Measurements from ENCODE around the gene CTIF. TPM values are rescaled to one million over a fixed set of nuclear protein-coding genes. Genes with fewer than 3 reads are reported as not detected.

Gene CTIF
- total RNA-seq, 1 experiment from 2014 or later, result 5.8 TPM

DNA sequence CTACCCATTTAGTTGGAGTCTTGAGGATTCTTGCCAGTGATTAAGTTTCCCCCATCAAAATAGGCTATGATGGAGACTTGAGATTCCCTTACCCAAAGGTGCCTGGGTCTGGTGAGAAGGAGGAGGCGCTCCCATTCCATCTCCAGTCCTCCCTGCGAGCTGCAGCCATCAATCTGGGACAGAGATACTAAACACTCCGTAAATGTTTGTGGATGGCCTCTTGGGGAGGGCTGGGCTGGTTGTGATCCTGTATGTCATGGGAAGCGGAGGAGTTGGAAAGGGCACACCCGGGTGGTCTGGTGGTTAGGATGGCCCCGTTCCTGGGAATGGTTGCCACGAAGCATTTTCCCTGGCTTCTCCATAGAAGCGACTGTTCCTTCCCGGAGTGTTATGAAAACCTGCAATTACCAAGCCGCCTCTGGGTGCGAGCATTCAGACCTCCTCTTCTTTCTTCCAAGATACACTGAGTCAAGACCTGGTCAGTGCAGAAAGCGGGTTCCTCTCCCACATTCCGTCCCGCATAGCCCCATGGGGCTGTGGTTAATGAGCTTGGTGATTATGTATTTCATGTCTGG is 196.9 kb downstream of the CTIF start:
- no peaks in the 10 kb centered on the region for H3K9me2 ChIP-seq (replicated peaks; ENCODE audit: low read length)
- intact Hi-C loops (cut with micrococcal nuclease), result no loop called here
- H4K20me1 ChIP-seq (ENCODE audit: low read length), result no peaks in the 10 kb centered on the region
- no peaks in the 10 kb centered on the region for H3F3A ChIP-seq (ENCODE audit: low read length, unreplicated experiment)
- H3K79me2 ChIP-seq (ENCODE audit: low read length), result no peaks in the 10 kb centered on the region
- no peaks in the 10 kb centered on the region for H3K27me3 ChIP-seq (ENCODE audit: low read length)
- H3K9ac ChIP-seq (ENCODE audit: low read length), result no peak overlapping the region
- POLR2A ChIA-PET (ENCODE audit: unreplicated experiment), result no interaction called here
- no peaks in the 10 kb centered on the region for H3K9me3 ChIP-seq (ENCODE audit: low read length)
- DNase-seq (no peak), ATAC-seq (no peak)
- TF ChIP-seq EZH2 (IDR thresholded peaks at IDR 0.05; ENCODE audit: low read length, unreplicated experiment), result no peak
- no peak for TF ChIP-seq EZH2phosphoT487 (IDR thresholded peaks at IDR 0.05; ENCODE audit: borderline replicate concordance, low read length)
- TF ChIP-seq, protein P1, sequence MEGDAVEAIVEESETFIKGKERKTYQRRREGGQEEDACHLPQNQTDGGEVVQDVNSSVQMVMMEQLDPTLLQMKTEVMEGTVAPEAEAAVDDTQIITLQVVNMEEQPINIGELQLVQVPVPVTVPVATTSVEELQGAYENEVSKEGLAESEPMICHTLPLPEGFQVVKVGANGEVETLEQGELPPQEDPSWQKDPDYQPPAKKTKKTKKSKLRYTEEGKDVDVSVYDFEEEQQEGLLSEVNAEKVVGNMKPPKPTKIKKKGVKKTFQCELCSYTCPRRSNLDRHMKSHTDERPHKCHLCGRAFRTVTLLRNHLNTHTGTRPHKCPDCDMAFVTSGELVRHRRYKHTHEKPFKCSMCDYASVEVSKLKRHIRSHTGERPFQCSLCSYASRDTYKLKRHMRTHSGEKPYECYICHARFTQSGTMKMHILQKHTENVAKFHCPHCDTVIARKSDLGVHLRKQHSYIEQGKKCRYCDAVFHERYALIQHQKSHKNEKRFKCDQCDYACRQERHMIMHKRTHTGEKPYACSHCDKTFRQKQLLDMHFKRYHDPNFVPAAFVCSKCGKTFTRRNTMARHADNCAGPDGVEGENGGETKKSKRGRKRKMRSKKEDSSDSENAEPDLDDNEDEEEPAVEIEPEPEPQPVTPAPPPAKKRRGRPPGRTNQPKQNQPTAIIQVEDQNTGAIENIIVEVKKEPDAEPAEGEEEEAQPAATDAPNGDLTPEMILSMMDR (conservative IDR thresholded peaks at IDR 0.05; ENCODE audit: low read depth, low read length), result no peak
- H3K27ac ChIP-seq (ENCODE audit: low read length), result no peak overlapping the region
- CTCF ChIA-PET, result no interaction called here
- peaks cover 5% of the 10 kb centered on the region for H3K4me1 ChIP-seq (ENCODE audit: insufficient read depth, low read length)
- no peaks in the 10 kb centered on the region for H3K36me3 ChIP-seq (ENCODE audit: low read depth, low read length)
- H3K4me3 ChIP-seq (ENCODE audit: low read length), result no peak overlapping the region
- no TSS peak for BruUV-seq (replicated peaks)
- no peak overlapping the region for H3K4me2 ChIP-seq (ENCODE audit: low read length)
- H2AFZ ChIP-seq (ENCODE audit: low read length), result no peak overlapping the region

DNA sequence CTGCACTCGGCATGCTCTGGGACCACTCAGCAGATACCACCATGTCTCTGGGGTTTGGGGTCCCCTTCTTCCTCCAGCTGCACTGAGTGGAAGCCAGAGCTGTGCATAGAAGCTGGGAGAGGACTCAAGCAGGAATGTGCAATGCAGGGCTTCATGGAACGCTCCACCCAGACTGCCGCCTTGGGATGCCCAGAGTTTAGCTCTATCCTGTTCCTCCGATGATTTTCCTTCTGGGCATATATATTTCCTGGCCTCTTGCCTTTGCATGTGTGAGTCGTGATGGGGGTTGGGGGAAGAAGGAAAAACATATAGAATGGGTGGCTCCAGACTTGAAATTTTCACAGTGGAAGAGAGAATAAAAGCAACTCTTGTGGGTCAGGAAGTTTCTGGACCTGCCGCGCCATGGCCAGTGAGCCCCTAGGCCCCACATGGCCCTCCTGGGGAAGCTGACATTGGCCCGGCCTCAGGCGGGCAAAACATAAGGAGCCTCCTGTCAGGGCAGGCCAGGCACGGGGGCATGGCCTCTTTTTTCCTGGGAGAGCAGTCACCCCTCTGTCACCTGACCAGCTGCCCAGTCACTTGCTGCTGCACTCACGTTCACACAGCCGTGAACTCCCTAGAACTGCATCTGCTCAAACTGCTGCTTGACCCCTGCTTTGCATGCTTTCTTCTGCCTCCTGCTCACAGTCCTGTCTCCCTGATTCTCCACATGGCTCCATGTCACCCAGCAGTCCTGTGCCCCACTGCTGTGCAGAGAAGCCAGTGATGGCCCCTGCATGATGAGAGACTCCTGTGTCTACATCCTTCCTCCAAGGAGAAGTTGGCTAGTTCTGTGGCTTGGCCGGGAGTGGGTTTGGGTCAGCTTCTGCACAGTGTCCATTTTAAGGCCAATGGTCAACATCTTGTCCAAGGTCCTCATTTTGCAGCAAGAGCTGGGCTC is 197.8 kb downstream of the CTIF start:
- H3K27ac ChIP-seq (ENCODE audit: low read length), result no peak overlapping the region
- H3K9ac ChIP-seq (ENCODE audit: low read length), result no peak overlapping the region
- peaks cover 5% of the 10 kb centered on the region for H3K4me1 ChIP-seq (ENCODE audit: insufficient read depth, low read length)
- TF ChIP-seq EZH2 (IDR thresholded peaks at IDR 0.05; ENCODE audit: low read length, unreplicated experiment), result no peak
- TF ChIP-seq EZH2phosphoT487 (IDR thresholded peaks at IDR 0.05; ENCODE audit: borderline replicate concordance, low read length), result no peak
- TF ChIP-seq, protein P1 (conservative IDR thresholded peaks at IDR 0.05; ENCODE audit: low read depth, low read length), result no peak
- no peak overlapping the region for H2AFZ ChIP-seq (ENCODE audit: low read length)
- POLR2A ChIA-PET (ENCODE audit: unreplicated experiment), result no interaction called here
- intact Hi-C loops (cut with micrococcal nuclease), result no loop called here
- no peaks in the 10 kb centered on the region for H3K9me2 ChIP-seq (replicated peaks; ENCODE audit: low read length)
- no peaks in the 10 kb centered on the region for H3F3A ChIP-seq (ENCODE audit: low read length, unreplicated experiment)
- no TSS peak for BruUV-seq (replicated peaks)
- CTCF ChIA-PET, result no interaction called here
- DNase-seq (peak; percentile 43), ATAC-seq (peak; percentile 41)
- H3K4me3 ChIP-seq (ENCODE audit: low read length), result no peak overlapping the region
- no peaks in the 10 kb centered on the region for H3K27me3 ChIP-seq (ENCODE audit: low read length)
- no peak overlapping the region for H3K4me2 ChIP-seq (ENCODE audit: low read length)
- H3K79me2 ChIP-seq (ENCODE audit: low read length), result no peaks in the 10 kb centered on the region
- no peaks in the 10 kb centered on the region for H3K36me3 ChIP-seq (ENCODE audit: low read depth, low read length)
- H4K20me1 ChIP-seq (ENCODE audit: low read length), result no peaks in the 10 kb centered on the region
- H3K9me3 ChIP-seq (ENCODE audit: low read length), result no peaks in the 10 kb centered on the region
